Keratinocyte (primary cell): ENCODE data around the gene DENND5B. TPM values are rescaled to one million over a fixed set of nuclear protein-coding genes. Genes with fewer than 3 reads are reported as not detected.

ENCODE experiments used
- DNase-seq: peaks from one replicate; pipeline ENCODE4 v3.0.0-alpha.2; 2011; ENCODE audit warnings: low read depth, missing footprints, low spot score
- FAIRE-seq: peaks from 2 replicates; lab custom pipeline; 2011; peaks lifted over from hg19 to GRCh38; lab: Jason Lieb, UNC
- H2AFZ ChIP-seq: 2 replicates; pipeline ENCODE4 v1.6.0; 2012; ENCODE audit warnings: low read length, control low read depth, inconsistent platforms; ENCODE audit not compliant: control insufficient read depth
- H3K27ac ChIP-seq: 2 replicates; pipeline ENCODE4 v1.5.1; 2011; ENCODE audit warnings: low read length; ENCODE audit not compliant: control insufficient read depth, insufficient read depth
- H3K27me3 ChIP-seq: 3 replicates; pipeline ENCODE4 v1.6.0; 2011; ENCODE audit warnings: low read length; ENCODE audit not compliant: control insufficient read depth, insufficient read depth; ENCODE audit errors: extremely low read depth
- H3K36me3 ChIP-seq, 2 experiments: 2 replicates in 1 of 2; 3 replicates in 1 of 2; pipeline ENCODE4 v1.5.1; 2011; ENCODE audit warnings: low read length in 2 of 2, mild to moderate bottlenecking in 1 of 2; ENCODE audit not compliant: control insufficient read depth in 2 of 2, insufficient read depth in 2 of 2; ENCODE audit errors: extremely low read depth in 1 of 2
- H3K4me1 ChIP-seq: 3 replicates; pipeline ENCODE4 v1.5.1; 2011; ENCODE audit warnings: low read length; ENCODE audit not compliant: control insufficient read depth, insufficient read depth; ENCODE audit errors: extremely low read depth
- H3K4me2 ChIP-seq: 3 replicates; pipeline ENCODE4 v1.6.0; 2011; ENCODE audit warnings: low read depth, low read length; ENCODE audit not compliant: control insufficient read depth, insufficient read depth; ENCODE audit errors: extremely low read depth
- H3K4me3 ChIP-seq, 3 experiments: fragments of 200-600 bp in 1 of 3; sonication (generic) in 1 of 3; 2 replicates in 2 of 3; 3 replicates in 1 of 3; pipeline ENCODE4 v1.5.1; 2011 to 2016; ENCODE audit warnings: low read length in 3 of 3, mild to moderate bottlenecking in 3 of 3, control low read depth in 2 of 3, inconsistent platforms in 1 of 3, low read depth in 1 of 3, mixed read lengths in 1 of 3, mixed run types in 1 of 3, moderate library complexity in 1 of 3; ENCODE audit not compliant: control insufficient read depth in 2 of 3, insufficient read depth in 2 of 3; ENCODE audit errors: extremely low read depth in 1 of 3
- H3K79me2 ChIP-seq: 2 replicates; pipeline ENCODE4 v1.6.0; 2012; ENCODE audit warnings: low read length; ENCODE audit not compliant: control insufficient read depth, insufficient read depth
- H3K9ac ChIP-seq: 3 replicates; pipeline ENCODE4 v1.6.0; 2011; ENCODE audit warnings: low read length; ENCODE audit not compliant: control insufficient read depth, insufficient read depth; ENCODE audit errors: extremely low read depth
- H3K9me1 ChIP-seq: 3 replicates; pipeline ENCODE4 v1.6.0; 2011; ENCODE audit warnings: low read length; ENCODE audit not compliant: control insufficient read depth, insufficient read depth; ENCODE audit errors: extremely low read depth
- H3K9me3 ChIP-seq: 2 replicates; pipeline ENCODE4 v1.5.1; 2012; ENCODE audit warnings: low read depth, low read length; ENCODE audit not compliant: control insufficient read depth
- H4K20me1 ChIP-seq: 3 replicates; pipeline ENCODE4 v1.6.0; 2011; ENCODE audit warnings: low read length; ENCODE audit not compliant: control insufficient read depth, insufficient read depth; ENCODE audit errors: extremely low read depth
- CTCF ChIP-seq, 3 experiments: IDR thresholded peaks in 1 of 3; conservative IDR thresholded peaks in 1 of 3; optimal IDR thresholded peaks in 1 of 3; 2 replicates in 2 of 3; 3 replicates in 1 of 3; pipeline versions ENCODE3 to v1.5.1; 2011; ENCODE audit warnings: low read length in 3 of 3, mild to moderate bottlenecking in 3 of 3, moderate library complexity in 2 of 3, control low read depth in 1 of 3, inconsistent platforms in 1 of 3; ENCODE audit not compliant: insufficient read depth in 2 of 3; ENCODE audit errors: extremely low read depth in 1 of 3
- EZH2 ChIP-seq: IDR thresholded peaks from one replicate; pipeline ENCODE4 v1.6.1; 2012; ENCODE audit warnings: inconsistent platforms, mild to moderate bottlenecking, low read length, moderate library complexity
- dilution Hi-C: fragments of 300-500 bp; cut with MboI; formaldehyde crosslinking; loops from one replicate; pipeline ENCODE4 v1.7.0; 2020; ENCODE audit warnings: low sequenced_read_pairs; ENCODE audit not compliant: extremely low pct_ligation_motif_present
- polyA plus RNA-seq, 5 experiments: library from polyadenylated mRNA; depleted of rRNA in 3 of 5; stranded (reverse) in 3 of 5; stranded (forward) in 1 of 5; unstranded in 1 of 5; fragments of >200 nt; gene quantifications; 1 replicate in 1 of 5; 2 replicates in 3 of 5; 3 replicates in 1 of 5; pipeline versions ENCODE4 v1.2.1 to v1.2.3, GENCODE V29; 2011 to 2012; ENCODE audit warnings: missing spikeins in 2 of 5, low read depth in 1 of 5, low replicate concordance in 1 of 5

The DENND5B gene
- polyA plus RNA-seq, 1 donor (not counting 4 experiments of a cell fraction or from before 2014, with no cell fraction given): 4.7 TPM

- dilution Hi-C loops: no loop called here
- Histone ChIP-seq H3K36me3 (no peaks in the 10 kb centered on the region), H3K27me3 (no peaks in the 10 kb centered on the region), H3K4me3 (no peak overlapping the region), H4K20me1 (no peaks in the 10 kb centered on the region), H3K27ac (no peak overlapping the region), H3K9me1 (no peaks in the 10 kb centered on the region), H3K79me2 (no peaks in the 10 kb centered on the region), H3K9ac (no peak overlapping the region), H3K4me1 (no peaks in the 10 kb centered on the region), H3K4me2 (no peak overlapping the region), H3K9me3 (no peaks in the 10 kb centered on the region), H2AFZ (no peak overlapping the region)
- FAIRE-seq (no peak), DNase-seq (no peak)
- TF ChIP-seq CTCF (optimal IDR thresholded peaks at IDR 0.05 in 1 of 3, IDR thresholded peaks at IDR 0.05 in 1 of 3, conservative IDR thresholded peaks at IDR 0.05 in 1 of 3; ENCODE audit: extremely low read depth in 1 of 3, insufficient read depth in 2 of 3, low read length in 3 of 3): no peak
- TF ChIP-seq EZH2: no peak
These were observed 116.2 kb downstream of the DENND5B start for GRCh38 chr12:31474751-31475150.

- FAIRE-seq (no peak), DNase-seq (no peak)
- H3K4me3 ChIP-seq: no peak overlapping the region
- no peak overlapping the region for H3K9ac ChIP-seq
- H4K20me1 ChIP-seq: no peaks in the 10 kb centered on the region
- no peak overlapping the region for H2AFZ ChIP-seq
- H3K9me3 ChIP-seq: no peaks in the 10 kb centered on the region
- H3K79me2 ChIP-seq: no peaks in the 10 kb centered on the region
- no peaks in the 10 kb centered on the region for H3K4me1 ChIP-seq
- dilution Hi-C loops: no loop called here
- TF ChIP-seq CTCF (optimal IDR thresholded peaks at IDR 0.05 in 1 of 3, IDR thresholded peaks at IDR 0.05 in 1 of 3, conservative IDR thresholded peaks at IDR 0.05 in 1 of 3; ENCODE audit: extremely low read depth in 1 of 3, insufficient read depth in 2 of 3, low read length in 3 of 3): no peak
- TF ChIP-seq EZH2: no peak
- H3K36me3 ChIP-seq: no peaks in the 10 kb centered on the region
- no peak overlapping the region for H3K4me2 ChIP-seq
- no peak overlapping the region for H3K27ac ChIP-seq
- no peaks in the 10 kb centered on the region for H3K27me3 ChIP-seq
- H3K9me1 ChIP-seq: no peaks in the 10 kb centered on the region
These were observed 119.1 kb downstream of the DENND5B start for GRCh38 chr12:31471823-31472222.
